ENCODE results near the gene TIMELESS. TPM values are rescaled to one million over a fixed set of nuclear protein-coding genes. Genes with fewer than 3 reads are reported as not detected.
A peak's percentile ranks its signal among the peaks of the same experiment; 100 is the strongest.

TIMELESS gene
- total and polyA plus RNA-seq, 9 of the 15 experiments (the other 6 are each of a cell fraction or from before 2014, with no cell fraction given): 11.9 to 59.2 (median 35.8) TPM

GRCh38 chr12:56377310-56377988, 71.8 kb downstream of the TIMELESS start (continued):
- no peak for TF ChIP-seq ZBTB40 (IDR thresholded peaks at IDR 0.05)
- no peak for TF ChIP-seq ZBTB40 (CRISPR knock-in tag; IDR thresholded peaks at IDR 0.05)
- TF ChIP-seq CTCFL (IDR thresholded peaks at IDR 0.05; ENCODE audit: borderline replicate concordance, insufficient read depth, low read depth, low read length, poor library complexity, severe bottlenecking): no peak
- peak in 1 of 2 experiments; percentile 69; a peak in 1 of 4 replicates for TF ChIP-seq ZMIZ1 (IDR thresholded peaks at IDR 0.05; ENCODE audit: low read depth in 2 of 2, low read length in 2 of 2)
- TF ChIP-seq EP400 (IDR thresholded peaks at IDR 0.05): no peak
- no peak for TF ChIP-seq TOE1 (IDR thresholded peaks at IDR 0.05; ENCODE audit: borderline replicate concordance)
- TF ChIP-seq TOE1 (CRISPR knock-in tag; IDR thresholded peaks at IDR 0.05; ENCODE audit: borderline replicate concordance, low read depth): no peak
- TF ChIP-seq SIX5 (IDR thresholded peaks at IDR 0.05; ENCODE audit: borderline replicate concordance in 1 of 2, insufficient read depth in 1 of 2, low read depth in 1 of 2, low read length in 2 of 2): no peak
